H7 (cell line): ENCODE measurements around the gene ABCB7. TPM values are rescaled to one million over a fixed set of nuclear protein-coding genes. Genes with fewer than 3 reads are reported as not detected.
"Not testable (repeated sequence)": the region's sequence is repeated elsewhere in the genome, so short reads cannot be mapped to it uniquely, and the experiment has no call there.

Source experiments
- DNase-seq: peaks from one replicate; pipeline ENCODE4 v3.0.0; 2012
- H3K27me3 ChIP-seq: 2 replicates; pipeline ENCODE4 v1.6.0; 2011; ENCODE audit warnings: mild to moderate bottlenecking, low read length; ENCODE audit not compliant: control insufficient read depth, insufficient read depth
- H3K36me3 ChIP-seq: replicated peaks from 2 replicates; pipeline ENCODE4 v1.5.1; 2011; ENCODE audit warnings: low read length; ENCODE audit not compliant: control insufficient read depth, insufficient read depth
- H3K4me3 ChIP-seq: 2 replicates; pipeline ENCODE4 v1.5.1; 2011; ENCODE audit warnings: low read depth, mild to moderate bottlenecking, control low read depth, low read length, moderate library complexity; ENCODE audit not compliant: insufficient read depth
- total RNA-seq: library from RNA; depleted of rRNA; stranded (reverse); fragments of >200 nt; shearing (Covaris generic); gene quantifications from 2 replicates; pipeline ENCODE4 v1.2.3, GENCODE V29; 2014

ABCB7 gene
- total RNA-seq, 1 experiment from 2014 or later: 30.6 TPM

- not testable (repeated sequence) for DNase-seq, H3K36me3 ChIP-seq, H3K4me3 ChIP-seq, H3K27me3 ChIP-seq
These were observed 27.0 kb downstream of the ABCB7 start for GRCh38 chrX:75129069-75129468.

- no peak overlapping the region for H3K4me3 ChIP-seq
- DNase-seq: no peak
- H3K27me3 ChIP-seq: no peaks in the 10 kb centered on the region
- no peaks in the 10 kb centered on the region for H3K36me3 ChIP-seq
These were observed 37.8 kb downstream of the ABCB7 start for GRCh38 chrX:75118296-75118695.

GRCh38 chrX:75115707-75116413 is 40.2 kb downstream of the ABCB7 start:
- no peaks in the 10 kb centered on the region for H3K27me3 ChIP-seq
- H3K36me3 ChIP-seq: no peaks in the 10 kb centered on the region; the same call in 1 of the 2 replicates
- no peak overlapping the region for H3K4me3 ChIP-seq
- no peak for DNase-seq

- Histone ChIP-seq H3K27me3 (no peaks in the 10 kb centered on the region), H3K36me3 (no peaks in the 10 kb centered on the region; the same call in 1 of the 2 replicates), H3K4me3 (no peak overlapping the region)
- no peak for DNase-seq
These were observed 41.4 kb downstream of the ABCB7 start for GRCh38 chrX:75114638-75115037.

GRCh38 chrX:75113664-75114063 is 42.4 kb downstream of the ABCB7 start:
- no peak overlapping the region for H3K4me3 ChIP-seq
- no peak for DNase-seq
- no peaks in the 10 kb centered on the region; the same call in 1 of the 2 replicates for H3K36me3 ChIP-seq
- no peaks in the 10 kb centered on the region for H3K27me3 ChIP-seq

GRCh38 chrX:75107863-75108509 is 48.1 kb downstream of the ABCB7 start:
- Histone ChIP-seq H3K36me3 (no peaks in the 10 kb centered on the region; the same call in 1 of the 2 replicates), H3K27me3 (no peaks in the 10 kb centered on the region), H3K4me3 (no peak overlapping the region)
- DNase-seq: no peak

GRCh38 chrX:75106772-75107171 is 49.3 kb downstream of the ABCB7 start:
- no peak for DNase-seq
- Histone ChIP-seq H3K36me3 (no peaks in the 10 kb centered on the region; the same call in 1 of the 2 replicates), H3K27me3 (no peaks in the 10 kb centered on the region), H3K4me3 (no peak overlapping the region)

GRCh38 chrX:75096331-75096730 is 59.8 kb downstream of the ABCB7 start:
- Histone ChIP-seq H3K27me3 (no peaks in the 10 kb centered on the region), H3K4me3 (no peak overlapping the region), H3K36me3 (no peaks in the 10 kb centered on the region)
- DNase-seq: no peak

GRCh38 chrX:75086731-75087195 is 69.3 kb downstream of the ABCB7 start:
- Histone ChIP-seq H3K27me3 (no peaks in the 10 kb centered on the region), H3K36me3 (no peaks in the 10 kb centered on the region), H3K4me3 (no peak overlapping the region)
- DNase-seq: no peak

GRCh38 chrX:75084757-75085156 is 71.3 kb downstream of the ABCB7 start:
- Histone ChIP-seq H3K36me3 (no peaks in the 10 kb centered on the region), H3K4me3 (no peak overlapping the region), H3K27me3 (no peaks in the 10 kb centered on the region)
- no peak for DNase-seq

GRCh38 chrX:75076429-75076828 is 79.7 kb downstream of the ABCB7 start:
- DNase-seq: no peak
- Histone ChIP-seq H3K4me3 (no peak overlapping the region), H3K36me3 (no peaks in the 10 kb centered on the region), H3K27me3 (no peaks in the 10 kb centered on the region)

GRCh38 chrX:75074475-75074874 is 81.6 kb downstream of the ABCB7 start:
- DNase-seq: no peak
- no peak overlapping the region for H3K4me3 ChIP-seq
- H3K36me3 ChIP-seq: no peaks in the 10 kb centered on the region
- no peaks in the 10 kb centered on the region for H3K27me3 ChIP-seq

GRCh38 chrX:75071334-75071733 is 84.7 kb downstream of the ABCB7 start:
- no peak for DNase-seq
- H3K27me3 ChIP-seq: no peaks in the 10 kb centered on the region
- H3K36me3 ChIP-seq: no peaks in the 10 kb centered on the region
- no peak overlapping the region for H3K4me3 ChIP-seq

GRCh38 chrX:75067931-75068330 is 88.2 kb downstream of the ABCB7 start:
- no peaks in the 10 kb centered on the region for H3K27me3 ChIP-seq
- H3K36me3 ChIP-seq: no peaks in the 10 kb centered on the region
- no peak for DNase-seq
- no peak overlapping the region for H3K4me3 ChIP-seq

- H3K4me3 ChIP-seq: no peak overlapping the region
- no peaks in the 10 kb centered on the region for H3K36me3 ChIP-seq
- no peak for DNase-seq
- no peaks in the 10 kb centered on the region for H3K27me3 ChIP-seq
These were observed 94.4 kb downstream of the ABCB7 start for GRCh38 chrX:75061701-75062100.
